ENCODE data around the gene ALDH3B2. TPM values are rescaled to one million over a fixed set of nuclear protein-coding genes. Genes with fewer than 3 reads are reported as not detected.
A peak's percentile ranks its signal among the peaks of the same experiment; 100 is the strongest.

The ALDH3B2 gene
- total and polyA plus RNA-seq, 10 donors = 0.03 TPM; not detected in 9

DNA sequence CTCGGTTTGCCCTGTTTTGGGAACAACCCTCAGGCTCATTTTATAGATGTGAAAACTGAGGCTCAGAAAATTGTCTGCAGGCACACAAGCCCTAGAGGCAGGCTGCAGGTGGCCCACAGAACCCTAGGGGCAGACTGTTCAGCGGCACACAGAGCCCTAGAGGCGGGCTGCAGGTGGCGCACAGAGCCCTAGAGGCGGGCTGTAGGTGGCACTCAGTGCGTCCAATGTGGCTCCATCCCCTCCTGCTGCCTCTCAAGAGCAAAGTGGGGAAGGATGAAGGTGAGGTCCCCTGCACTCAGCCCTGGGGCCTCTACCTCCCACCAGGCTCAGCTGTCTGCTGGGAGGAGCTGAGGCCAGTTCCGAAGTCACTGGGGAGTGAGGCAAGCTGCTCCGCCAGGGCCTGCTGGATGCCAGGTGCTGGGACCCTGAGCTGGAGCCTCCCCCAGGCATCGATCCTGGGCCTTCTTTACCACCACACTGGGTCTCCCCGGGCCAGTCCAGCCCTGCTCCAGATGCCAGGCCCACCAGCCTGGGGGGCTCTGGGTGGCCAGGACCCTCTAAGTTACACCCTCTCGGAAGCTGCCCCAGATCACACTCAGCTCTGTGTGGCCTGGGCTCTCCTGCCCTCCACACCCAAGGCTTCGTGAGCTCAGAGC lies 26.2 kb downstream of the ALDH3B2 start:
- H3K36me3 ChIP-seq = no peaks in the 10 kb centered on the region
- DNase-seq = peak; percentile 91
- peaks cover 0 to 23% (median 0%) of the 10 kb centered on the region in 7 donors for H3K27me3 ChIP-seq (replicated peaks in 1 of 7)
- intact Hi-C loops (cut with DNase I; ENCODE audit: low total_unique reads) = no loop called here
- TF ChIP-seq POLR2A (IDR thresholded peaks at IDR 0.05) = no peak
- TF ChIP-seq, protein P1, sequence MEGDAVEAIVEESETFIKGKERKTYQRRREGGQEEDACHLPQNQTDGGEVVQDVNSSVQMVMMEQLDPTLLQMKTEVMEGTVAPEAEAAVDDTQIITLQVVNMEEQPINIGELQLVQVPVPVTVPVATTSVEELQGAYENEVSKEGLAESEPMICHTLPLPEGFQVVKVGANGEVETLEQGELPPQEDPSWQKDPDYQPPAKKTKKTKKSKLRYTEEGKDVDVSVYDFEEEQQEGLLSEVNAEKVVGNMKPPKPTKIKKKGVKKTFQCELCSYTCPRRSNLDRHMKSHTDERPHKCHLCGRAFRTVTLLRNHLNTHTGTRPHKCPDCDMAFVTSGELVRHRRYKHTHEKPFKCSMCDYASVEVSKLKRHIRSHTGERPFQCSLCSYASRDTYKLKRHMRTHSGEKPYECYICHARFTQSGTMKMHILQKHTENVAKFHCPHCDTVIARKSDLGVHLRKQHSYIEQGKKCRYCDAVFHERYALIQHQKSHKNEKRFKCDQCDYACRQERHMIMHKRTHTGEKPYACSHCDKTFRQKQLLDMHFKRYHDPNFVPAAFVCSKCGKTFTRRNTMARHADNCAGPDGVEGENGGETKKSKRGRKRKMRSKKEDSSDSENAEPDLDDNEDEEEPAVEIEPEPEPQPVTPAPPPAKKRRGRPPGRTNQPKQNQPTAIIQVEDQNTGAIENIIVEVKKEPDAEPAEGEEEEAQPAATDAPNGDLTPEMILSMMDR (IDR thresholded peaks at IDR 0.05 in 8 of 11, conservative IDR thresholded peaks at IDR 0.05 in 3 of 11) = peak; percentile 37 to 62 (median 50)
- TF ChIP-seq POLR2AphosphoS5 (IDR thresholded peaks at IDR 0.05) = peak in 2 of 3 donors; percentile 18 to 30
- peak overlapping the region in 5 of 8 donors; percentile 33 to 68 (median 48) for H3K27ac ChIP-seq
- peak overlapping the region in 1 of 8 donors; percentile 39 for H3K4me3 ChIP-seq
- WGBS, 5 donors = 23 to 48% (median 39%) methylated on average over 8 to 12 of the region's 12 CpGs
- H3K9me3 ChIP-seq = peaks cover 0 to 10% (median 5%) of the 10 kb centered on the region in 8 donors
- peaks cover 38 to 70% (median 58%) of the 10 kb centered on the region in 6 donors for H3K4me1 ChIP-seq

GRCh38 chr11:67647471-67647870 lies 27.0 kb downstream of the ALDH3B2 start:
- intact Hi-C loops (cut with DNase I; ENCODE audit: low total_unique reads) = no loop called here
- Histone ChIP-seq H3K36me3 (no peaks in the 10 kb centered on the region), H3K9me3 (peaks cover 0 to 10% (median 5%) of the 10 kb centered on the region in 8 donors), H3K27ac (peak overlapping the region in 1 of 8 donors; percentile 68), H3K4me3 (no peak overlapping the region), H3K27me3 (replicated peaks in 1 of 7) (peaks cover 0 to 23% (median 0%) of the 10 kb centered on the region in 7 donors), H3K4me1 (peaks cover 38 to 70% (median 58%) of the 10 kb centered on the region in 6 donors)
- TF ChIP-seq, protein P1 (IDR thresholded peaks at IDR 0.05 in 8 of 11, conservative IDR thresholded peaks at IDR 0.05 in 3 of 11) = no peak
- TF ChIP-seq POLR2AphosphoS5 (IDR thresholded peaks at IDR 0.05) = no peak
- no peak for TF ChIP-seq POLR2A (IDR thresholded peaks at IDR 0.05)
- no peak for DNase-seq
- WGBS, 5 donors = 23 to 39% (median 36%) methylated on average over 7 to 15 of the region's 15 CpGs

DNA sequence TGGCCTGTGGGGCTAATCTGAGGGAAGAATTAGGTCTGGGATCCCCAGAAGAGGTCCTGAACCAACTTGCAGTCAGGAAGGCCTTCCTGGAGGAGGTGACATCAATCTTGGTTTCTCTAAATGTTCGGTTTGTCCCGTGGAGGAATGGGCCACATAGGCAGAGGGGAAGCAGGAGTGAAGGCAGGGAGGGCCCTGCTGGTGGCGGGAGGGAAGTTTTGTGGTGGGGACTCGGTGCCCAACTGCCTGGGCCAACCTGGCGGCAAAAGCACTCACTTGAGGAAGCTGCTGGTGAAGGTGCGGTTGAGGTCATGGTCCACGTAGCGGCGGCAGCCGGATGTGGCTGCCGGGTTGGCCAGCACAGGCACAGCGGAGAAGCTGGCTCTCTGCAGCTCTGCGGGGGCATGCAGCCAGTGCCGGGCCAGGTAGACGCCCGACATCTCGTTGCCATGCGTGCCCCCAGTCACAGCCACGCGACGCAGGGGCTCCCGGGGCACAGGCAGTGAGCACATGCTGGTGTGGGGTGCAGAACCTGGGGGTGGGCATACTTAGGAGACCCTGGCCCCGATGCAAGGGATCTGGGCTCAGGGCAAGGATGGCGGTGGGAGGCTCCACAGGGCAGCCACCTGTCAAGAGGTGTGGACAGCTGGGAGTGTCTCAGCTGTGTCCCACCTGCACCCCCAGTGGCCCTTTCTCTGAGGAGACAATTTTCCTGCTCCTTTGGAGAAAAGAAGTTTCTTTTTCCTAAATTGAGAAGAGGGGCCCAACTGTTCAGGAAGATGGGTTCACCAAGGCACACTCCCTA lies 27.7 kb downstream of the ALDH3B2 start:
- intact Hi-C loops (cut with DNase I; ENCODE audit: low total_unique reads) = no loop called here

More for the DNA sequence above, 27.7 kb downstream of the ALDH3B2 start:
- peak; percentile 59 to 86 (median 82) for TF ChIP-seq POLR2AphosphoS5 (IDR thresholded peaks at IDR 0.05)
- TF ChIP-seq, protein P1 (IDR thresholded peaks at IDR 0.05 in 8 of 11, conservative IDR thresholded peaks at IDR 0.05 in 3 of 11) = peak in 9 of 11 experiments; percentile 20 to 51 (median 40)
- no peak for TF ChIP-seq POLR2A (IDR thresholded peaks at IDR 0.05)
- peak overlapping the region in 3 of 8 donors; percentile 11 to 68 (median 20) for H3K27ac ChIP-seq
- no peaks in the 10 kb centered on the region for H3K36me3 ChIP-seq
- peaks cover 38 to 70% (median 58%) of the 10 kb centered on the region in 6 donors for H3K4me1 ChIP-seq
- H3K9me3 ChIP-seq = peaks cover 0 to 10% (median 5%) of the 10 kb centered on the region in 8 donors
- peaks cover 0 to 24% (median 0%) of the 10 kb centered on the region in 7 donors for H3K27me3 ChIP-seq (replicated peaks in 1 of 7)
- H3K4me3 ChIP-seq = peak overlapping the region in 3 of 8 donors; percentile 5 to 47 (median 10)
- WGBS, 5 donors = 17 to 29% (median 22%) methylated on average over 6 to 24 of the region's 24 CpGs
- peak; percentile 93 for DNase-seq
